ENCODE data around the gene ST6GALNAC3. TPM values are rescaled to one million over a fixed set of nuclear protein-coding genes. Genes with fewer than 3 reads are reported as not detected.

Gene ST6GALNAC3
- total RNA-seq, 1 experiment from 2014 or later, result 0.82 TPM

DNA sequence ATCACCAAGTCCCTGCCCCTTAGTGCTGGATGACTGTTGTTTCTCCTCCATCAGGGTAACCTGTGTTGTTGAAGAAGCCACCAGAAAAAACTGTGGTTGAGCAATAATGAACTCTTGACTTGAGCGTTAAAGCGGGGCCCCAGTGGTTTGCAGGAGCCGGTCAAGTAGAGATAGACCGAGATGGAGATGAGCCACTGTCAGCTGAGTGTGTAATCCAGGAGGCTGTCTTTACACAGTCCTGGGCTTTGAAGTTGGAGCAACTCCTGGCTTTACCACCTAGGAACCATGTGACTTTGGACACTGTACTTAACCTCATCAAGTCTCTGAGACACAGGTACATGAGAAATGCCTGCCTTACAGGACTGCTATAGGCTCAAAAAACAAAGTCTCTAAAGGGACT is 158.1 kb downstream of the ST6GALNAC3 start:
- no peak for DNase-seq (ENCODE audit: unreplicated experiment)
- H3K4me3 Mint-ChIP-seq (ENCODE audit: unreplicated experiment), result no peak overlapping the region
- H3K36me3 Mint-ChIP-seq (ENCODE audit: insufficient read depth, unreplicated experiment), result no peaks in the 10 kb centered on the region
- no peaks in the 10 kb centered on the region for H3K27me3 Mint-ChIP-seq (ENCODE audit: insufficient read depth, unreplicated experiment)
- TF ChIP-seq, protein P1, sequence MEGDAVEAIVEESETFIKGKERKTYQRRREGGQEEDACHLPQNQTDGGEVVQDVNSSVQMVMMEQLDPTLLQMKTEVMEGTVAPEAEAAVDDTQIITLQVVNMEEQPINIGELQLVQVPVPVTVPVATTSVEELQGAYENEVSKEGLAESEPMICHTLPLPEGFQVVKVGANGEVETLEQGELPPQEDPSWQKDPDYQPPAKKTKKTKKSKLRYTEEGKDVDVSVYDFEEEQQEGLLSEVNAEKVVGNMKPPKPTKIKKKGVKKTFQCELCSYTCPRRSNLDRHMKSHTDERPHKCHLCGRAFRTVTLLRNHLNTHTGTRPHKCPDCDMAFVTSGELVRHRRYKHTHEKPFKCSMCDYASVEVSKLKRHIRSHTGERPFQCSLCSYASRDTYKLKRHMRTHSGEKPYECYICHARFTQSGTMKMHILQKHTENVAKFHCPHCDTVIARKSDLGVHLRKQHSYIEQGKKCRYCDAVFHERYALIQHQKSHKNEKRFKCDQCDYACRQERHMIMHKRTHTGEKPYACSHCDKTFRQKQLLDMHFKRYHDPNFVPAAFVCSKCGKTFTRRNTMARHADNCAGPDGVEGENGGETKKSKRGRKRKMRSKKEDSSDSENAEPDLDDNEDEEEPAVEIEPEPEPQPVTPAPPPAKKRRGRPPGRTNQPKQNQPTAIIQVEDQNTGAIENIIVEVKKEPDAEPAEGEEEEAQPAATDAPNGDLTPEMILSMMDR (IDR thresholded peaks at IDR 0.05; ENCODE audit: unreplicated experiment), result no peak
- POLR2A ChIA-PET, result no interaction called here
- intact Hi-C loops (cut with micrococcal nuclease), result no loop called here
- no TSS peak for BruUV-seq (replicated peaks)
- no peak overlapping the region for H3K27ac Mint-ChIP-seq (ENCODE audit: low read depth, unreplicated experiment)
- H3K9me3 Mint-ChIP-seq (ENCODE audit: unreplicated experiment), result no peaks in the 10 kb centered on the region
- CTCF ChIA-PET, result no interaction called here
- H3K4me1 Mint-ChIP-seq (ENCODE audit: insufficient read depth, unreplicated experiment), result no peaks in the 10 kb centered on the region

DNA sequence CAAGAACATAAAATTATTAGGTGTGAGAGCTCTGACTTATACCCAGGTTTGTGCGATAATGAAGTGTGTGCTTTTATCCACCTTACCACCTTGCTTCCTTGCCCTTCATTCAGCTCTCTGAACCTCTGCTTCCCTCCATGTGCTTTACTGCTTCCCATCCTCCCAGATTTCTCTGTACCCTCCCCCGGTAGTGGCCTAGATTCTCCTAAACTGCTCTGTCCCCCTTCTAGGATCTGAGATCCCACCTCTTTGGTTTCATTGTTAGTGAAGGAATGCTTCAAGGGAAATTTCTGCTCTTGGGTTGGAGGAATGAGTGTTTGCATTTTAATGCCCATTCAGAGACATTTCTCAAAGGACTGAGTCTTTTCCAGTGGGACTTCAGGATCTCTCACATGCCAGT is 159.5 kb downstream of the ST6GALNAC3 start:
- no peaks in the 10 kb centered on the region for H3K27me3 Mint-ChIP-seq (ENCODE audit: insufficient read depth, unreplicated experiment)
- peaks cover 8% of the 10 kb centered on the region for H3K4me1 Mint-ChIP-seq (ENCODE audit: insufficient read depth, unreplicated experiment)
- BruUV-seq (replicated peaks), result no TSS peak
- DNase-seq (ENCODE audit: unreplicated experiment), result no peak
- no peaks in the 10 kb centered on the region for H3K36me3 Mint-ChIP-seq (ENCODE audit: insufficient read depth, unreplicated experiment)
- no peaks in the 10 kb centered on the region for H3K9me3 Mint-ChIP-seq (ENCODE audit: unreplicated experiment)
- POLR2A ChIA-PET, result interaction anchor here (0.6 kb wide), 1 partner anchor 1376 kb away, joined by 3 read pairs; no protein-coding TSS in a partner anchor
- CTCF ChIA-PET, result interaction anchor here (0.7 kb wide), 1 partner anchor 17 kb away, joined by 3 read pairs; no protein-coding TSS in a partner anchor
- H3K27ac Mint-ChIP-seq (ENCODE audit: low read depth, unreplicated experiment), result no peak overlapping the region
- TF ChIP-seq, protein P1 (IDR thresholded peaks at IDR 0.05; ENCODE audit: unreplicated experiment), result no peak
- intact Hi-C loops (cut with micrococcal nuclease), result no loop called here
- H3K4me3 Mint-ChIP-seq (ENCODE audit: unreplicated experiment), result no peak overlapping the region

DNA sequence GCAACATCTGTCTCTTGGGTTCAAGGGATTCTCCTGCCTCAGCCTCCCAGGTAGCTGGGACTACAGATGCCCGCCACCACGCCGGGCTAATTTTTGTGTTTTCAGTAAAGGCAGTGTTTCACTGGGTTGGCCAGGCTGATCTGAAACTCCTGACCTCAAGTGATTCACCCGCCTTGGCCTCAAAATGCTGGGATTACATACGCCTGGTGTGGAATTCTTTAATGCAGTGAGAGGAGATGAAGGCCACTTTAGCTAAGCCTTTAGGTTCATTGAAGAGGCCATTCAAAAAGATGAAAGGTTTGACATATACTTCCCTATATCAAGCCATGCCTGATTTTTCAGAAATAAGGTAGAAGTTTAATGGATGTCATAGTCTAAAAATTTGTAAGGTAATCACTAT is 162.7 kb downstream of the ST6GALNAC3 start:
- TF ChIP-seq, protein P1 (IDR thresholded peaks at IDR 0.05; ENCODE audit: unreplicated experiment), result no peak
- no peak for DNase-seq (ENCODE audit: unreplicated experiment)
- ChIA-PET CTCF (no interaction called here), POLR2A (no interaction called here)
- Mint-ChIP-seq H3K27ac (ENCODE audit: low read depth, unreplicated experiment) (no peak overlapping the region), H3K4me1 (ENCODE audit: insufficient read depth, unreplicated experiment) (peaks cover 8% of the 10 kb centered on the region), H3K4me3 (ENCODE audit: unreplicated experiment) (no peak overlapping the region), H3K36me3 (ENCODE audit: insufficient read depth, unreplicated experiment) (no peaks in the 10 kb centered on the region), H3K27me3 (ENCODE audit: insufficient read depth, unreplicated experiment) (no peaks in the 10 kb centered on the region), H3K9me3 (ENCODE audit: unreplicated experiment) (no peaks in the 10 kb centered on the region)
- BruUV-seq (replicated peaks), result no TSS peak
- intact Hi-C loops (cut with micrococcal nuclease), result no loop called here

DNA sequence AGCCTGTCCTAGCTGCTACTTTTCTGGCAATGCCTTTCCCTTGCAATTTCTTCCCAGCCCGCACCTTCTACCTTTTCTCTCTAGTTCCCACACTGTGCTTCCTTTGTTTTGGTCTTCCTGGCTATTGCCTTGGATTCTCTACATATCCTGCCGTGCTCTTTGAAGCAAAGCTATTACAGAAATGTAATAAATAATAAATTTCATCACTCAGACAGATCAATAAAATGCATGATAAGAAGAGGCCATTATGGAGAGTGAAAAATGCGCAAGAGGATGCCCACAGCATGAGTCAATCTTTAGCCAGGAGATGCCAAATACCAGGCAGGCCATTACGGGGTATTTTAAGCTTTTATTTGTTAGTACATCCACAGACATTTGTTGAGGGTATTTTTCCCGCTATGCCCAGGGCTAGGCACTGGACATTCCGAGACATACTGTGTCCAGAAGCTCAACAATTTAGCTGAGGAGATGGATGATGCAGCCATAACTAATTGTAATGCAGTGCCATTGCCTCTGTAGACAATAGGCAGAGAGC is 163.6 kb downstream of the ST6GALNAC3 start:
- Mint-ChIP-seq H3K4me3 (ENCODE audit: unreplicated experiment) (no peak overlapping the region), H3K36me3 (ENCODE audit: insufficient read depth, unreplicated experiment) (no peaks in the 10 kb centered on the region), H3K27me3 (ENCODE audit: insufficient read depth, unreplicated experiment) (no peaks in the 10 kb centered on the region), H3K9me3 (ENCODE audit: unreplicated experiment) (no peaks in the 10 kb centered on the region), H3K27ac (ENCODE audit: low read depth, unreplicated experiment) (no peak overlapping the region), H3K4me1 (ENCODE audit: insufficient read depth, unreplicated experiment) (peaks cover 8% of the 10 kb centered on the region)
- no TSS peak for BruUV-seq (replicated peaks)
- intact Hi-C loops (cut with micrococcal nuclease), result no loop called here
- CTCF ChIA-PET, result no interaction called here
- DNase-seq (ENCODE audit: unreplicated experiment), result no peak
- TF ChIP-seq, protein P1 (IDR thresholded peaks at IDR 0.05; ENCODE audit: unreplicated experiment), result no peak
- POLR2A ChIA-PET, result no interaction called here

Data from MCF 10A (cell line).